Lung (tissue), 12 donors: ENCODE measurements around the gene SLC40A1. TPM values are rescaled to one million over a fixed set of nuclear protein-coding genes. Genes with fewer than 3 reads are reported as not detected.
A peak's percentile ranks its signal among the peaks of the same experiment; 100 is the strongest.

Experiments used
- ATAC-seq: fragments of 200-7000 bp; cut with Tn5 transposase; one replicate; pipeline ENCODE4 v1.9.1; 2020; ENCODE audit warnings: moderate number of reproducible peaks; ENCODE audit not compliant: insufficient read depth, low FRiP score
- DNase-seq, 3 donors: peaks; one replicate each; pipeline ENCODE4 v3.0.0-alpha.2; 2013 to 2017
- H3K27ac ChIP-seq, 2 donors: one replicate each; pipeline ENCODE4 v1.5.1; 2013; ENCODE audit warnings: mild to moderate bottlenecking in 2 of 2, moderate library complexity in 2 of 2, control low read depth in 1 of 2, inconsistent platforms in 1 of 2, low read depth in 1 of 2, low read length in 1 of 2
- H3K27me3 ChIP-seq, 3 donors: one replicate each; pipeline ENCODE4 v1.5.1; 2013; ENCODE audit warnings: low read length in 2 of 3; ENCODE audit not compliant: control insufficient read depth in 3 of 3, insufficient read depth in 3 of 3
- H3K36me3 ChIP-seq, 4 donors: one replicate each; pipeline ENCODE4 v1.5.1; 2013; ENCODE audit warnings: low read length in 4 of 4, mild to moderate bottlenecking in 1 of 4, moderate library complexity in 1 of 4; ENCODE audit not compliant: control insufficient read depth in 4 of 4, insufficient read depth in 4 of 4
- H3K4me1 ChIP-seq, 5 donors: one replicate each; pipeline ENCODE4 v1.5.1; 2013; ENCODE audit warnings: low read length in 5 of 5, mild to moderate bottlenecking in 2 of 5, moderate library complexity in 1 of 5; ENCODE audit not compliant: control insufficient read depth in 5 of 5, insufficient read depth in 5 of 5
- H3K4me3 ChIP-seq: one replicate; pipeline ENCODE4 v1.5.1; 2013; ENCODE audit warnings: mild to moderate bottlenecking, control low read depth, moderate library complexity
- H3K9ac ChIP-seq, 2 donors: one replicate each; pipeline ENCODE4 v1.5.1; 2013; ENCODE audit warnings: low read length in 2 of 2, control low read depth in 1 of 2; ENCODE audit not compliant: insufficient read depth in 1 of 2
- H3K9me3 ChIP-seq, 4 donors: one replicate each; pipeline ENCODE4 v1.5.1; 2013; ENCODE audit warnings: low read length in 3 of 4, mild to moderate bottlenecking in 1 of 4, moderate library complexity in 1 of 4; ENCODE audit not compliant: control insufficient read depth in 4 of 4, insufficient read depth in 3 of 4
- CTCF ChIP-seq: IDR thresholded peaks from 2 replicates; pipeline ENCODE4 v1.5.1; 2012; ENCODE audit warnings: mild to moderate bottlenecking; ENCODE audit errors: control extremely low read depth, extremely low read depth
- WGBS, 2 donors: extraction: QIAGEN DNeasy Blood & Tissue Kit; methylation state at CpG; one replicate each; pipeline ENCODE4 v1.1.7; 2013; 5-methylcytosine and 5-hydroxymethylcytosine counted together
- polyA plus RNA-seq, 2 donors: library from polyadenylated mRNA; stranded (reverse); fragments of 200-250 nt; gene quantifications; one replicate each; pipeline ENCODE4 v1.2.1, GENCODE V29; 2013
- total RNA-seq, 2 donors: library from RNA; depleted of rRNA in 1 of 2; stranded (reverse); fragments of >200 nt in 1 of 2; gene quantifications; one replicate each; pipeline ENCODE4 v1.2.1, GENCODE V29; 2014 to 2021
- donor health status: control.
- donor health status: control.
- donor health status: Bipolar disorder and iron deficiency.
- donor health status: healthy.
- donor health status: DM: yes; HTN: yes; CAD: no.

The SLC40A1 gene
- total and polyA plus RNA-seq, 4 donors = 50.2 to 553 (median 75.8) TPM

- 71 to 87% methylated on average over 2 of the region's 2 CpGs for WGBS, 2 donors
- Histone ChIP-seq H3K4me3 (no peak overlapping the region), H3K27ac (no peak overlapping the region), H3K9ac (no peak overlapping the region), H3K4me1 (peaks cover 0 to 40% (median 9%) of the 10 kb centered on the region in 5 donors), H3K9me3 (peaks cover 0 to 2% (median 0%) of the 10 kb centered on the region in 4 donors), H3K27me3 (no peaks in the 10 kb centered on the region), H3K36me3 (no peaks in the 10 kb centered on the region)
- TF ChIP-seq CTCF = no peak
- DNase-seq (peak in 2 of 3 donors; percentile 77 to 79), ATAC-seq (no peak)
Observed at GRCh38 chr2:189521699-189522434, 58.7 kb downstream of the SLC40A1 start.

DNA sequence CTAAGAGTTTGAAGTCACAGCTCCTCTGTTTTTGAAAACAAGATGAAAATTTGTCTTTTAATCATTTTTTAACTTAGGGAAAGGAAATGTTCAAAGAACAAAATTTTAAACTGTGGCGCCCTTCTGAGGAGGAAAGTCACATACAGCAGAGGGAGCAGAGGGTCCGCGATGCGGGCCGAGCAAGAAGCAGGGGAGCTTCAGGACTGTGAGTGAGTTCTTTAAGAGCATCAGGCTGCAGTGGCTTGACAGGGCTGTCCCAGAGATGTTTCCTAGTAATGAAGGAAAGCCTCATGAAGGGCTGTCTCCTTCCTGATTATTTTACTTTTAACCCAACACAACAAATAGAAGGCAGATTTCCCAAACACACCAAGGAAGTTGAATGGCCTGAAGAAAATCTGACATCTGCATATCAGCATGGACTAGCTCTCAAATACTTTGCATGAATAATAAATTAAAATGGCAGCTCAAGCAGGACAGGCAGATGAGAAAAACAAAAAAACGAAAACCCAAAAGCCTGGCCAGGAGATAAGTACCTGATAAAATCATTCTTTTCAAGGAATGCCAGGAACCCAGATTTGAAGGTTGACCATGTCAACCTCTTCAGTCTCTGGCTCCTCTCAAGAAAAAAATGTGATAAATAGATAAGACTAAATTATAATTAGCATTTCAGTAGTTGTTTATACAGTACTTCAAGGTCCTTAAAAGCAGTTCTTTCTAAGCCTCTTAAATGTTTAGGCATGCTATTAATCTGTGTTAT, 60.8 kb downstream of the SLC40A1 start:
- no peak for TF ChIP-seq CTCF
- no peak for ATAC-seq
- WGBS, 2 donors = 78 to 87% methylated on average over 6 of the region's 6 CpGs
- peak in 2 of 3 donors; percentile 42 to 52 for DNase-seq
- no peak overlapping the region for H3K9ac ChIP-seq
- H3K4me1 ChIP-seq = peaks cover 0 to 33% (median 9%) of the 10 kb centered on the region in 5 donors
- H3K36me3 ChIP-seq = no peaks in the 10 kb centered on the region
- H3K27me3 ChIP-seq = no peaks in the 10 kb centered on the region
- H3K4me3 ChIP-seq = no peak overlapping the region
- H3K9me3 ChIP-seq = peaks cover 0 to 2% (median 0%) of the 10 kb centered on the region in 4 donors
- H3K27ac ChIP-seq = no peak overlapping the region

DNA sequence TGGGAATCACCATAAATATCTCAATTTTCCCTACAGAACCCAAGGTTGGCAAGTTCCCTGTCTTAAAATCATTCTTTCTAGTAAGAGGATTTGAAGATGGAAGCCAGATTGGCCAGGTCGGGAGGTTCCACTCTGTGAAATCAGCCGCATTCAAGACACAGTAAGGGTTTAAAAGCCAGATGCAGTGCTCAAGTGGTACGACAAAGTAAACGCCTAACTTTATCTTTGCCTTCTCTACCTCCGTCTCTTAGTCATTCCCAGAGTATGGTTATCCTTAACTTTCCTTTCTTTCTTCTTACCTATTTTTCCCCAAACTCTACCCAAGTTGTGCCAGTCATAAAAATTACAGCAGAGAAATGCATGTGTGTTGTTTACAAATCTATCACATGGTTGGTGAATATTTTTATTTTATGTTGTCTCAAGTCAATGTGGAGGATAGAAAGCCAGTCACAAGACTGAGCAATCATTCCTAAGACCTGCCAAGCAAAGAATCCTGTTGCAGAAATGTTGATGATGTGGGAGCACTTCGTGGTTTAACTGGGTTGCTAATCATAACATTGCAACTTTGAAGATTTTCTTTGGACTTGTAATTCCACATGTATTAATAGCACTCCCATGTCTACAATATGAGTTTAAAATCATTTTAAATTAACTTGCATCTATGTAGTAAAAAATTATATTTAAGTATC, 62.6 kb downstream of the SLC40A1 start:
- H3K27ac ChIP-seq = no peak overlapping the region
- 81 to 84% methylated on average over 6 of the region's 6 CpGs for WGBS, 2 donors
- DNase-seq = peak in 1 of 3 donors; percentile 35
- H3K9me3 ChIP-seq = peaks cover 0 to 2% (median 0%) of the 10 kb centered on the region in 4 donors
- ATAC-seq = no peak
- H3K9ac ChIP-seq = no peak overlapping the region
- TF ChIP-seq CTCF = no peak
- no peaks in the 10 kb centered on the region for H3K27me3 ChIP-seq
- H3K4me3 ChIP-seq = no peak overlapping the region
- peaks cover 0 to 29% (median 9%) of the 10 kb centered on the region in 5 donors for H3K4me1 ChIP-seq
- H3K36me3 ChIP-seq = no peaks in the 10 kb centered on the region
